ENCODE data around the gene ADAM12.
A peak's percentile ranks its signal among the peaks of the same experiment; 100 is the strongest.

ADAM12 gene

GRCh38 chr10:126408953-126409641, 20.8 kb upstream of the ADAM12 start:
- no peak overlapping the region for H3K27ac ChIP-seq
- DNase-seq (ENCODE audit: low read depth, low spot score): no peak

- DNase-seq (ENCODE audit: low read depth, low spot score): no peak
- no peak overlapping the region for H3K27ac ChIP-seq
These were observed 19.6 kb upstream of the ADAM12 start for GRCh38 chr10:126407831-126408230.

- H3K27ac ChIP-seq: no peak overlapping the region
- no peak for DNase-seq (ENCODE audit: low read depth, low spot score)
These were observed 17.0 kb upstream of the ADAM12 start for GRCh38 chr10:126405239-126405775.

- no peak overlapping the region for H3K27ac ChIP-seq
- DNase-seq (ENCODE audit: low read depth, low spot score): no peak
These were observed 14.7 kb upstream of the ADAM12 start for GRCh38 chr10:126402721-126403695.

- no peak overlapping the region for H3K27ac ChIP-seq
- no peak for DNase-seq (ENCODE audit: low read depth, low spot score)
These were observed 12.4 kb upstream of the ADAM12 start for GRCh38 chr10:126400641-126401040.

GRCh38 chr10:126398924-126399323, 10.6 kb upstream of the ADAM12 start:
- no peak overlapping the region for H3K27ac ChIP-seq

GRCh38 chr10:126398383-126398743, 10.1 kb upstream of the ADAM12 start:
- DNase-seq (ENCODE audit: low read depth, low spot score): no peak
- H3K27ac ChIP-seq: no peak overlapping the region

More at GRCh38 chr10:126398924-126399323, 10.6 kb upstream of the ADAM12 start:
- no peak for DNase-seq (ENCODE audit: low read depth, low spot score)

- DNase-seq (ENCODE audit: low read depth, low spot score): peak; percentile 68
- H3K27ac ChIP-seq: no peak overlapping the region
These were observed 9.5 kb upstream of the ADAM12 start for GRCh38 chr10:126397640-126398382.

GRCh38 chr10:126397156-126397555, 8.9 kb upstream of the ADAM12 start:
- no peak for DNase-seq (ENCODE audit: low read depth, low spot score)
- H3K27ac ChIP-seq: no peak overlapping the region

GRCh38 chr10:126394948-126395347, 6.7 kb upstream of the ADAM12 start:
- no peak for DNase-seq (ENCODE audit: low read depth, low spot score)
- H3K27ac ChIP-seq: no peak overlapping the region

GRCh38 chr10:126393076-126393475, 4.8 kb upstream of the ADAM12 start:
- no peak overlapping the region for H3K27ac ChIP-seq
- DNase-seq (ENCODE audit: low read depth, low spot score): no peak

GRCh38 chr10:126392469-126392868, 4.2 kb upstream of the ADAM12 start:
- DNase-seq (ENCODE audit: low read depth, low spot score): no peak
- H3K27ac ChIP-seq: no peak overlapping the region

GRCh38 chr10:126392068-126392467, 3.8 kb upstream of the ADAM12 start:
- no peak overlapping the region for H3K27ac ChIP-seq
- DNase-seq (ENCODE audit: low read depth, low spot score): no peak

GRCh38 chr10:126391192-126391885, 3.1 kb upstream of the ADAM12 start:
- no peak overlapping the region for H3K27ac ChIP-seq
- no peak for DNase-seq (ENCODE audit: low read depth, low spot score)

- H3K27ac ChIP-seq: no peak overlapping the region
- no peak for DNase-seq (ENCODE audit: low read depth, low spot score)
These were observed 2.0 kb upstream of the ADAM12 start for GRCh38 chr10:126390324-126390723.

GRCh38 chr10:126387041-126387921, 996 bp downstream of the ADAM12 start:
- DNase-seq (ENCODE audit: low read depth, low spot score): no peak
- no peak overlapping the region for H3K27ac ChIP-seq

GRCh38 chr10:126384269-126384873, 3.9 kb downstream of the ADAM12 start:
- H3K27ac ChIP-seq: no peak overlapping the region
- no peak for DNase-seq (ENCODE audit: low read depth, low spot score)

- no peak overlapping the region for H3K27ac ChIP-seq
- DNase-seq (ENCODE audit: low read depth, low spot score): no peak
These were observed 7.8 kb downstream of the ADAM12 start for GRCh38 chr10:126380352-126381076.

Measured in epithelial cell of prostate (primary cell).